ENCODE data around the gene MCMBP.
"Not testable (repeated sequence)": the region's sequence is repeated elsewhere in the genome, so short reads cannot be mapped to it uniquely, and the experiment has no call there.

Gene MCMBP

DNA sequence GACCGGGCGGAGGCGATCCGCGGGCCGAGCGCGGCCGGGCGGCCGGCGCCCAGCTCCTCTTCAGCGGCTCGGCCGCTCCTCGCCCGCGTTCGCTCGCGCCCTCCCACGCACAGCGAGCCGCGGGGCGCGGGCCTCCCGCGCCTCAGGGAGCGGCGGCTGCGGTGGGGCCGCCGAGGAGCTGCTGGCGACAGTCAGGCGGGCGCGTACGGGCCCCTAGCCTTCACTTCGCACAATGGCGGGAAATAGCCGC, at the start of gene MCMBP:
MCMBP (minus strand) TSS at position 234 of the 250 bp plus-strand sequence. CDS start 259 bp downstream, outside the sequence.
- DNase-seq (ENCODE audit: insufficient read length, low spot score), result peak; percentile 21
- FAIRE-seq, result no peak

GRCh38 chr10:119919826-119920225, 47.2 kb upstream of the MCMBP start:
- FAIRE-seq (peak; percentile 91), DNase-seq (ENCODE audit: insufficient read length, low spot score) (no peak)

GRCh38 chr10:119919271-119919670, 46.6 kb upstream of the MCMBP start:
- FAIRE-seq, result no peak
- no peak for DNase-seq (ENCODE audit: insufficient read length, low spot score)

DNA sequence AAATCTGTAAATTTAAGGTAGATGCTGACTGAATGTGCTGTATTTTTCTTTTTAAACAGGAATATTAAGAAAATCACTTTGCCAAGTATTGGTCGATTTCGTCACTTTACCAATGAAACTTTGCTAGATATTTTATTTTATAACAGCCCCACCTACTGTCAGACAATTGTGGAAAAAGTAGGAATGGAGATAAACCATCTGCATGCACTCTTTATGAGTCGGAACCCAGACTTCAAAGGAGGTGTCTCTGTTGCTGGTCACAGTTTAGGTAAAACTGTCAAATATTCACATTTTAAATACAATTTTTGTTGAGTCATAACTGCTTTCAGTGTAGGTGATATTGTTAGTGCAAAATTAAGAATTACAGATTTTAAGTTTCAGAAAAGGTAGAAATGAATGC, 45.1 kb upstream of the MCMBP start:
- DNase-seq (ENCODE audit: insufficient read length, low spot score) (no peak), FAIRE-seq (no peak)

GRCh38 chr10:119910689-119911088, 38.0 kb upstream of the MCMBP start:
- DNase-seq (ENCODE audit: insufficient read length, low spot score), result no peak
- FAIRE-seq, result no peak

DNA sequence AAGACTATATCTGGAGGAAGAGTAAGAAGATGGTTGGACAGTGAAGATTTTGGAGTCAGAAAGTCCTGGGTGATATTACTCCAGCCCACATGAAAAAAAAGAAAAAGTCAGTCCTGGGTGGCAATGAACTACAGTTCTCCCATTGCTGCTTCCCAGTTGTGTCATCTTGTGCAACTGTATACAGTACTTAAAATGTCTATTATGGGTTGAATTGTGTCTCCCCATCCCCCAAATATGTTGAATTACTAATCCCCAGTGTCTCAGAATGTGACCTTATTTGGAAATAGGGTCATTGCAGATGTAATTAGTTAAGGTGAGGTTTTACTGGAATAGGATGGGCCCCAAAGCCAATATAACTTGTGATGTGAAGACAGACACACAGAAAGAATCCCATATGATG, 35.5 kb upstream of the MCMBP start:
- DNase-seq (ENCODE audit: insufficient read length, low spot score) (no peak), FAIRE-seq (no peak)

GRCh38 chr10:119907695-119908094, 35.1 kb upstream of the MCMBP start:
- FAIRE-seq; DNase-seq (ENCODE audit: insufficient read length, low spot score): not testable (repeated sequence)

DNA sequence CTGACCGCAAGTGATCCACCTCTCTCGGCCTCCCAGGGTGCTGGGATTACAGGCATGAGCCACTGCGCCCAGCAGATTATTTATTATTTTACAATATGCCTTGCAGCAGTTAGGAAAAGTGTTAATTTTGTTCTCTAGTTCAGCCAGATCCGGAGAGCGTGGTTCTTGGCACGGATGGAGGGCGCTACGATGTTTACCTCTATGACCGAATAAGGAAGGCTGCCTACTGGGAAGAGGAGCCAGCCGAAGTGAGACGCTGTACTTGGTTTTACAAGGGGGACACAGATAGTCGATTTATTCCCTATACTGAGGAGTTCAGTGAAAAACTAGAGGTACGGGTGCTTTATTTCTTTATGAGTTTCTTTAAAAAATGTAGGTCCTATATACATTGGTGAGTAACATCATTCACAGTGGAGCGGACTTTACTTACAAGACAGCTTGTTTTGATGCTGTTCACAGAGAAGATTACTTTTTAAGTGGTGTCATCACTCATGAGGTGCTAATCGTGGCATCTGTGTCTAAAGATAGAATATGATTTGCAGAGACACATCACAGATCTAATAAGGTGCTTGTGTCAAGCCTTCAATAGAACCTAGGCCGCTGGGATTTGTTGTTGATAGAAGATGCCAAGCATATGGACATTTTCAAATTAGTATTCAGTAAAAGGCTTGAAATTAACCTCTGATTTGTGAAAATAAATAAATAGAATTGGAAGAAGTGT, 31.5 kb upstream of the MCMBP start:
- DNase-seq (ENCODE audit: insufficient read length, low spot score) (no peak), FAIRE-seq (no peak)

DNA sequence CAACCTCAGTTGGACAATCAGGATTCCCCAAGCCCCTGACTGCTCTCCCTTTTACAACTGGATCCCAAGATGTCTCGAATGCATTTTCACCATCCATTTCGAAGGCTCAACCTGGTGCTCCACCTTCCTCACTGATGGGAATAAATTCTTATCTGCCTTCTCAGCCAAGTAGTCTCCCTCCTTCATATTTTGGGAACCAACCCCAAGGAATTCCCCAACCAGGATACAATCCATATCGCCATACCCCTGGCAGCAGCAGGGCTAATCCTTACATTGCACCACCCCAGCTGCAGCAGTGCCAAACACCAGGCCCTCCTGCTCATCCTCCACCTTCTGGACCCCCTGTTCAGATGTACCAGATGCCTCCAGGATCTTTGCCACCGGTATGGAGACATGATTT, 25.9 kb upstream of the MCMBP start:
- no peak for FAIRE-seq
- DNase-seq (ENCODE audit: insufficient read length, low spot score), result no peak

- DNase-seq (ENCODE audit: insufficient read length, low spot score) (no peak), FAIRE-seq (no peak)
These were observed 24.5 kb upstream of the MCMBP start for GRCh38 chr10:119896937-119897770.

DNA sequence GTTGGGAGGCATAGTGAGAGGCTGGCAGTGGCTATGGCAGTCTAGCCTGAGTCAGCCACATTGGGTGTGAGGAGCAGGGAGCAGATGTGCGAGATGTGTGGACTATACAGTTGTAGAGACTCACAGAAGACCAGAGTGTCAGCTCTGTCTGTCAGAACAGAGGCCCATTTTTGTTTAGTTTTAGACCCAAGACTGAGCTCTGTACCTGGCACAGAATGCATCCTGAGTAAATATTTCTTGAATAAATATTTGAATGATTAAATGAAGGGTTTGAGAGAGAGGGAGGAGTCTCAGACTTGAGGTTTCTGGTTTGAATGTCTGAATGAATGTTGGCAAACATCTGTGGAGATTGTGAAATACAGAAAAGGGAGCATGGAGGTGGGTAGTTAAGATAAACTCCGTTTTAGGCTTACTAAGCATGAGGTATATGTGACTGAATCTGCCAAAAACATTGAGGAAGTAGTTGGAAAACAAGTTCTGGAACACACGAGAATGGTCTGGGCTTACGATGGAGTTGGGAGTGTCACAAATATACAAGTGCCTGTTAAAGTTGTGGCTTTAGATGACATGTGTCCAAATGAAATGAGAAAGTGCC, 23.5 kb upstream of the MCMBP start:
- no peak for DNase-seq (ENCODE audit: insufficient read length, low spot score)
- no peak for FAIRE-seq

DNA sequence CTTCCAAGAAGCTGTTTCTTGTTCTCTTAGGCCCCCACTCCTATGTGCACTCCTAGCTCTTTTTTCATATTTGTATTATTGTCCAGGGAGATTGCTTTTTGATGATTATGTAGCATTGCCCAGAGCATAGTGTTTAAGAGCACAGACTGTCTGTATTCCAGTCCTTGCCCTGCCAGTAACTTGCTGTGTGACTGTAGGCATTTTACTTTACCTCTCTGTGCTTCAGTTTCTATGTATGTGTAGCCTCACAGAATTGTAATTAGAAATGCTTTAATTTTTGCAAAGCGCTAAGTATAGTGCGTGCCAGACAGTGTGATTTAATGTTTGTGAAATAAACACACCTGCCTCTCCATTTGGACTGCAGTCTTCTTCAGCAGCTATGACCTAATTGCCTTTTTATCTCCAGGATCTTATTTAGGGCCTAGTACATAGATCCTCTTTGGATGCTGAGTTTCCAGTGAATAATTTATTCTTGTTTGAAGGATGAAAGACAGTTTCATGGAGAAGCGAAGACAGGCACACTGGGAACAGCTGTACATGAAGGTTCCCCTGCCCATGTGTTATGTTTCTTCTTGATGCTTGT, 21.3 kb upstream of the MCMBP start:
- DNase-seq (ENCODE audit: insufficient read length, low spot score), result no peak
- no peak for FAIRE-seq

DNA sequence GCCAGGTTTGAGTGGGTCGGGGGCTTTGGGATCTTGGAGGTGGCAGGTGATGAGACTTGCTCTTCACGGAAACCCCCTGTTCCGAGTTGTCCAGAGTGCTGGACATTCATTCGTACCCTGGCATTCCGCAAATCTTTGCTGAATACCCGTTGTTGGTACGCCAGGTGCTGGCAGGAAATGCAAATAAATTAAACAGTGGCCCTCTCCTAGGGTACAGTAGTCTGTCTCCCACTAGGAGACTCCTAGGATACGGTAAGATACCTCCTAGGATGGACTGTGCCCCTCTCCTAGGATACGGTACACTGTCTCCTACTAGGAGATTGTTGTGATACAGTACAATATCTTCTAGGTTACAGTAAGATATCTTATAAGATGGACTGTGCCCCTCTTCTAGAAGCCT, 20.4 kb upstream of the MCMBP start:
- FAIRE-seq (no peak), DNase-seq (ENCODE audit: insufficient read length, low spot score) (no peak)

DNA sequence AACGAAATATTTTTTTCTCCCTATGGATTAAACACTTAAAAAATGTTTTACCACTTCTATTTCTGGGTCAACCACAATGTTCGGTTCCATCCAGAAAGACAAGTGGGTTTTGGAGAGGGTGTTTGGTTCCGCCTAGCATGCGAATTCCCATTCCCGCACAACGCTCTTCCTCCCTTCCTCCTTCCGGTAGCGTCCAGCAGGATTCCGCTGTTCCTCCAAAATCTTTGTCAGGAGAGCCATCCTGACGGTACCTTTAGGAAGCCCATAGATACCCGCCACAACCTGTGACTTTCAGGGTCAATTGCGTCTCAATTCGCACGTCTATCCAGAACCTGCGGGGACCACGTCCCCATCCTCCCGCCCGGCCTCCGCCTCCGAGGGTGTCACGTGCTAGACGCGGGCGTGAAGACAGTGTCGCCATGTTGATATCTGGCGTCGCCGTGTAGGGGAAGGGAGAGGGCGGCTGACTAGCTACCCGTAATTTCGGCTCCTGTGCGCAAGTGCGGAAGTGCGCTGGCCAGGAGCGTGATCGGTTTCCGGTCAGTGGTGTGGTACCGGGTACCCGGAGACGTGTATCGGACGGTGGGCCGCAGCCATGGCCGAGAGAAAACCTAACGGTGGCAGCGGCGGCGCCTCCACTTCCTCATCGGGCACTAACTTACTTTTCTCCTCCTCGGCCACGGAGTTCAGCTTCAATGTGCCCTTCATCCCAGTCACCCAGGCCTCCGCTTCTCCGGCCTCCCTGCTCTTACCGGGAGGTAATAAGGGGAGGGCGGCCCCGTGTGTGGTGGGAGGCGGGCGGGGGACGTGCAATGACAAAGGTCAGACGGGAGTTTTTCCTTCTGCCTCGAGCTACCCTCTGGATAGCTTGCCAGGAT, 19.8 kb upstream of the MCMBP start, which contains the start of gene SEC23IP:
SEC23IP (plus strand) TSS at position 543 of the 878 bp plus-strand sequence; CDS start at position 596, 53 bp downstream.
- DNase-seq (ENCODE audit: insufficient read length, low spot score), result peak; percentile 85
- FAIRE-seq, result peak; percentile 96

- not testable (repeated sequence) for DNase-seq (ENCODE audit: insufficient read length, low spot score); FAIRE-seq
These were observed 19.2 kb upstream of the MCMBP start for GRCh38 chr10:119891849-119892187.

DNA sequence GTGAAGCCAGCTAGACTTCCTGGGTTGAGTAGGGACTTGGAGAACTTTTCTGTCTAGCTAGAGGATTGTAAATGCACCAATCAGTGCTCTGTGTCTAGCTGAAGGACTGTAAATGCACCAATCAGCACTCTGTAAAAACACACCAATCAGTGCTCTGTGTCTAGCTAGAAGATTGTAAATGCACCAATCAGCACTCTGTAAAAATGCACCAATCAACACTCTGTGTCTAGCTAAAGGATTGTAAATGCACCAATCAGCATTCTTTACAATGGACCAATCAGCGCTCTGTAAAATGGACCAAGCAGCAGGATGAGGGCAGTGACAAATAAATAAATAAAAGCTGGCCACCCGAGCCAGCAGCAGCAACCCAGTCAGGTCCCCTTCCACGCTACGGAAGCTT, 17.7 kb upstream of the MCMBP start:
- DNase-seq (ENCODE audit: insufficient read length, low spot score); FAIRE-seq: not testable (repeated sequence)

GRCh38 chr10:119889201-119889600, 16.6 kb upstream of the MCMBP start:
- not testable (repeated sequence) for FAIRE-seq; DNase-seq (ENCODE audit: insufficient read length, low spot score)

GRCh38 chr10:119888715-119889114, 16.1 kb upstream of the MCMBP start:
- not testable (repeated sequence) for DNase-seq (ENCODE audit: insufficient read length, low spot score); FAIRE-seq

DNA sequence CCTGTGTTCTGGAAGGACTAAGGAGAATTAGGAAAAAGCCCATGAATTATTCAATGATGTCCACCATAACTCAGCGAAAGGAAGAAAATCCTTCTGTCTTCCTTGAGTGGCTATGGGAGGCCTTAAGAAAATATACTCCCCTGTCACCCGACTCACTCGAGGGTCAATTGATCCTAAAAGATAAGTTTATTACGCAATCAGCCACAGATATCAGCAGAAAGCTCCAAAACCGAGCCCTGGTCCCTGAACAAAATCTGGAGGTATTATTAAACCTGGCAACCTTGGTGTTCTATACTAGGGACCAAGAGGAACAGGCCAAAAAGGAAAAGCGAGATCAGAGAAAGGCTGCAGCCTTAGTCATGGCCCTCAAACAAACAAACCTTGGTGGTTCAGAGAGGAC, 13.4 kb upstream of the MCMBP start:
- not testable (repeated sequence) for DNase-seq (ENCODE audit: insufficient read length, low spot score); FAIRE-seq

GRCh38 chr10:119883901-119884611, 11.4 kb upstream of the MCMBP start:
- not testable (repeated sequence) for FAIRE-seq; DNase-seq (ENCODE audit: insufficient read length, low spot score)
